Type B pancreatic cell (in vitro differentiated cells): Measurements from ENCODE around the gene PLA2G4E. TPM values are rescaled to one million over a fixed set of nuclear protein-coding genes. Genes with fewer than 3 reads are reported as not detected.

ENCODE experiments used
- DNase-seq: peaks from one replicate; pipeline ENCODE4 v3.0.0; 2021; ENCODE audit warnings: mixed read lengths; ENCODE audit not compliant: unreplicated experiment; ENCODE audit errors: extremely low spot score
- H3K27ac Mint-ChIP-seq: 2 replicates; pipeline ENCODE4 v1.8.0; 2021; ENCODE audit warnings: mild to moderate bottlenecking, mixed read lengths
- H3K27me3 Mint-ChIP-seq: 2 replicates; pipeline ENCODE4 v1.8.0; 2021; ENCODE audit warnings: mixed read lengths
- H3K36me3 Mint-ChIP-seq: 2 replicates; pipeline ENCODE4 v1.8.0; 2021; ENCODE audit warnings: mixed read lengths
- H3K4me1 Mint-ChIP-seq: one replicate; pipeline ENCODE4 v1.8.0; 2021; ENCODE audit warnings: mixed read lengths; ENCODE audit not compliant: unreplicated experiment
- H3K4me3 Mint-ChIP-seq: 2 replicates; pipeline ENCODE4 v1.8.0; 2021; ENCODE audit warnings: mild to moderate bottlenecking, mixed read lengths
- H3K9me3 Mint-ChIP-seq: 2 replicates; pipeline ENCODE4 v1.8.0; 2021; ENCODE audit warnings: mixed read lengths
- total RNA-seq: library from RNA; stranded (reverse); gene quantifications from 2 replicates; pipeline ENCODE4 v1.2.1, GENCODE V29; 2021; ENCODE audit warnings: low replicate concordance
- TF ChIP-seq, protein P1 (sequence below): fragments of 200-600 bp; sonication (generic); conservative IDR thresholded peaks from 2 replicates; pipeline ENCODE4 v1.5.0; 2021; ENCODE audit warnings: antibody characterized with exemption, mild to moderate bottlenecking

PLA2G4E gene
- total RNA-seq, 1 donor from 2014 or later = not detected

DNA sequence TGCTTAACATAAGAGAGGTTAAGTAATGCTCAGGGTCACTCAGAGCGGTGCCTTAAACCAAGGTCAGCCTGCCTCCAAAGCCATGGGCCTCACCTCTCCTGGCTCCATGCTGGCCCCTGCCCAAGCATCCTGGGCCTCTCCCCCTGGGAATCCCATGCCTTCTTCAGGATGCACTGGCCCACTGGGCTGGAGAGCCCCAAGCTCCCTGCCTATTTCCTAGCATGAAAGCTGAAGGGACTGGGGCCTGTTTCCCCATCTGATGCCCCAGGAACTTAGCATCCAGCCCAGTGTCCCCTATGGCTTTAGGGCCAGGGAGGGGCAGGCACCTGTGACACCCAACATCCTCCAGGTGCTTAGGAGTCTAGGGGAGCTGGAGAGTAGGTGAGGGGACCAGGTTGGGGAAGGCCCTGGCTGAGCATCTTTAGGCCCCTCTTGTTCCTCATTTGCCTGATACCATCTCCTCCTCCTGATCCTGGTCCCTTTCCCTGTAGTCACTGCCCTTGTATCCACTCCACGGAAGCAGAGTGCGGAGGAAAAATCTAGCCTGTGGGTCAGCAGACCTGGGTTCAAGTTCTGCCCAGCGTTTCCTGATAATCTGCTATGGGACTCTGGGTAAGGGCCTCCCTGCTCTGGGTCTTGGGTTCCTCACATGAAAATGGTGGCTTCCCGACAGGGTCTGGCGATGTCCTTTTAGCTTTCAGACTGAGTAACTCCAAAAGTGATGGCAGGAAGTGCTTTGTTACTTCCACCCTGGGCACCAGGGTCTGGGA, 77.1 kb downstream of the PLA2G4E start:
- Mint-ChIP-seq H3K36me3 (peaks cover 15% of the 10 kb centered on the region), H3K4me3 (peak overlapping the region; percentile 42), H3K27me3 (no peaks in the 10 kb centered on the region), H3K9me3 (no peaks in the 10 kb centered on the region), H3K27ac (peak overlapping the region; percentile 77), H3K4me1 (peaks cover 22% of the 10 kb centered on the region)
- TF ChIP-seq, protein P1, sequence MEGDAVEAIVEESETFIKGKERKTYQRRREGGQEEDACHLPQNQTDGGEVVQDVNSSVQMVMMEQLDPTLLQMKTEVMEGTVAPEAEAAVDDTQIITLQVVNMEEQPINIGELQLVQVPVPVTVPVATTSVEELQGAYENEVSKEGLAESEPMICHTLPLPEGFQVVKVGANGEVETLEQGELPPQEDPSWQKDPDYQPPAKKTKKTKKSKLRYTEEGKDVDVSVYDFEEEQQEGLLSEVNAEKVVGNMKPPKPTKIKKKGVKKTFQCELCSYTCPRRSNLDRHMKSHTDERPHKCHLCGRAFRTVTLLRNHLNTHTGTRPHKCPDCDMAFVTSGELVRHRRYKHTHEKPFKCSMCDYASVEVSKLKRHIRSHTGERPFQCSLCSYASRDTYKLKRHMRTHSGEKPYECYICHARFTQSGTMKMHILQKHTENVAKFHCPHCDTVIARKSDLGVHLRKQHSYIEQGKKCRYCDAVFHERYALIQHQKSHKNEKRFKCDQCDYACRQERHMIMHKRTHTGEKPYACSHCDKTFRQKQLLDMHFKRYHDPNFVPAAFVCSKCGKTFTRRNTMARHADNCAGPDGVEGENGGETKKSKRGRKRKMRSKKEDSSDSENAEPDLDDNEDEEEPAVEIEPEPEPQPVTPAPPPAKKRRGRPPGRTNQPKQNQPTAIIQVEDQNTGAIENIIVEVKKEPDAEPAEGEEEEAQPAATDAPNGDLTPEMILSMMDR = no peak
- no peak for DNase-seq

DNA sequence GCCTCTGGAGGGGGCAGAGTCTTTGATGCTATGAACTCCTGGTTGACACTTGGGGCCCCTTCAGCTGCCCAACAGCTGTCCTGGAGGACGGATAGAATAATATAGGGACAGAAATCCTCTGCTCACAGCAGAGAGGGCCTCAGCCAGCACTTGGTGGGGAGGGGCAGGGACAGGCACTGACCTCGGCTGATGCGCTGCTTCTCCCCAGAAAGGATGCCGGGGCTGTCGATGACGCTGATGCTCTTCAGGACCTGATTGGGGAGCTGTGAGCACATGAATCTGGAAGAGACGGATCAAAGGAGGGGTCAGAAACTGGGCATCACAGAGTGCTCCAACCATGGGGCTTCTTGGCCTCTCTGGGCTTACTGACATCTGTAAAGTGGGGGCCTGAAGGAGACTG, 78.0 kb downstream of the PLA2G4E start:
- Mint-ChIP-seq H3K4me3 (no peak overlapping the region), H3K27me3 (no peaks in the 10 kb centered on the region), H3K36me3 (peaks cover 15% of the 10 kb centered on the region), H3K9me3 (no peaks in the 10 kb centered on the region), H3K4me1 (peaks cover 22% of the 10 kb centered on the region), H3K27ac (peak overlapping the region; percentile 23)
- DNase-seq = no peak
- TF ChIP-seq, protein P1 = no peak

DNA sequence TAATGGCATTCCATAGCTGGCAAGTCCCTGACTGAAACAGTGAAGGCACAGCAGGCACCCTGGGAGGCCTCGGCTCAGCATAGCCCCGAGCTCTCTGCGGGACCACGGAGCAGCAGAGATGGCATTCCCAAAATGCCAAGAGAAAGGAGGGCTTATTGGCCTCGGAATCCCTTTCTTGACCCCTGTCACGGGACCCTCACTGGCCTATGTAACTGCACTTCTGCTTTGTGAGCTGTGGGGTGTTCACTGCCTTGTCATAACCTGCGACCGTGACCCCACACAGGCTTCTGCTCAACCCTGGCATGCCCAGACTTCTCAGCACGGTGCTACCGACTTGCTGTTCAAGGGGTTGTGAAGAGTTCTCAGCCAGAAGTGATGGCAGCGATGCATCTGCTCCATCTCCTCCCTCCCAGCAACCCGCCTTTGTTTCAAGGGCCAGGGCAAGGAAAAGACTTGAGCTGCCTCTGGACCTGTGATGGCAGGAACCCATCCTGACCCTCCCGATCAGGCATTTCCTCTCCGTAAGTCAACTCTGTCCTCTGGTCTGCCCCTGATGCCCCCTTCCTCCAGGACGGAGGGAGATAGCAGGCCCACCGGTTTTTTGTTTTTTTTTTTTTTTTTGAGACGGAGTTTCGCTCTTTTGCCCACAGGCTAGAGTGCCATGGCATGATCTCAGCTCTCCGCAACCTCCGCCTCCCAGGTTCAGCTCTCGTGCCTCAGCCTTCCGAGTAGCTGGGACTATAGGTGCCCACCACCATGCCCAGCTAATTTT, 79.0 kb downstream of the PLA2G4E start:
- Mint-ChIP-seq H3K27ac (no peak overlapping the region), H3K4me1 (peaks cover 29% of the 10 kb centered on the region), H3K27me3 (no peaks in the 10 kb centered on the region), H3K36me3 (peaks cover 15% of the 10 kb centered on the region), H3K9me3 (no peaks in the 10 kb centered on the region), H3K4me3 (no peak overlapping the region)
- TF ChIP-seq, protein P1 = no peak
- no peak for DNase-seq

DNA sequence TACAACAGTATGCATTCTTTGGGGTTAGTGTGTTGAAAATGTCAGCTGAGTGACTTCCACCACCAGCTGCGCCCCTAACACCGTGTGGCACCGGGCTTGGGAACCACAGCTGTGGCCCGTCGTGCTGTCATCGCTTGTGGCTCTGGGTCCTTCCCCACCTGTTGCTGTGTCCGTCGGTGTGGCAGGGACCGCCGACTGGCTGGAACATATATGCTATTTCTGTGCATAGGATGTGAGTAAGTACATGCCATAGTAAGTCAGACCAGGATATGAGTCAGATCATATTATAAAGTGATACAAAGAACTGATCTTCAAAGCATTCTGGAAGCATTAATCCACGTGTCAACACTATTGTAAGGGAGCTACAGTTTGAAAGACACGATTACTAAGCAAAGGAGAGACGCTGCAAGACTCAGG, 80.4 kb downstream of the PLA2G4E start:
- no peaks in the 10 kb centered on the region for H3K9me3 Mint-ChIP-seq
- H3K4me3 Mint-ChIP-seq = no peak overlapping the region
- peaks cover 20% of the 10 kb centered on the region for H3K36me3 Mint-ChIP-seq
- peaks cover 32% of the 10 kb centered on the region for H3K4me1 Mint-ChIP-seq
- no peaks in the 10 kb centered on the region for H3K27me3 Mint-ChIP-seq
- TF ChIP-seq, protein P1 = no peak
- no peak overlapping the region for H3K27ac Mint-ChIP-seq
- no peak for DNase-seq

DNA sequence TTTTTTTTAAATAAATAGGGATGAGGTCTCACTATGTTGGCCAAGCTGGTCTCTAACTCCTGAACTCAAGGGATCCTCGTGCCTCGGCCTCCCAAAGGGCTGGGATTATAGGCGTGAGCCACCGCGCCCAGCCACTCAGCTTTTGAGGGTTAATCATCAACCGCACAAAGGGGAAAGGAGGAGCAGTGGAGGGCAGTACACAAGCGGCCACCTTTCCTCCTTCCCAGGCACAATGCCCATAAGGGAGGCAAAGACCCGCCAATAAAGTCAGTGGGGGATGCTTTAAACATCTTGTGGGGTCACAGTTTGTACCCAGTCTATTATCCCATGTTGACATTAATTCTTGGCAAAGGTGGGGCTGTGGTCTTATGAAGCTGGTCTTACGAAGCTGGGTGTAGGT, 80.9 kb downstream of the PLA2G4E start:
- Mint-ChIP-seq H3K27ac (no peak overlapping the region), H3K4me3 (no peak overlapping the region), H3K36me3 (peaks cover 20% of the 10 kb centered on the region), H3K4me1 (peaks cover 36% of the 10 kb centered on the region), H3K27me3 (no peaks in the 10 kb centered on the region), H3K9me3 (no peaks in the 10 kb centered on the region)
- no peak for DNase-seq
- TF ChIP-seq, protein P1 = no peak
